A673 (cell line): Measurements from ENCODE around the gene ADGRD1. TPM values are rescaled to one million over a fixed set of nuclear protein-coding genes. Genes with fewer than 3 reads are reported as not detected.

ENCODE experiments used
- BruUV-seq: library from RNA; stranded (reverse); fragments of 400-500 nt; replicated peaks from 2 replicates; lab custom pipeline; 2021; lab: Mats Ljungman, UMichigan
- CTCF ChIA-PET: fragments of 300-600 bp; sonication (Branson Sonifier 250); formaldehyde crosslinking; loops from one replicate; lab custom pipeline; 2022; ENCODE audit warnings: antibody characterized with exemption; lab: Charles Lee
- POLR2A ChIA-PET: fragments of 300-600 bp; sonication (Branson Sonifier 250); formaldehyde crosslinking; loops from one replicate; lab custom pipeline; 2022; ENCODE audit warnings: antibody characterized with exemption; ENCODE audit not compliant: low non-redundant PET; lab: Charles Lee
- DNase-seq: peaks from one replicate; pipeline ENCODE4 v3.0.0-alpha.2; 2015; ENCODE audit warnings: low spot score
- H3K27ac ChIP-seq: fragments of 200-600 bp; sonication (generic); 2 replicates; pipeline ENCODE4 v1.5.1; 2016; ENCODE audit warnings: mixed run types, low read depth, mild to moderate bottlenecking, mixed read lengths, antibody characterized with exemption, low read length; ENCODE audit not compliant: poor library complexity, severe bottlenecking
- H3K27me3 ChIP-seq: fragments of 200-600 bp; sonication (generic); replicated peaks from 2 replicates; pipeline ENCODE4 v1.6.1; 2017; ENCODE audit warnings: mixed run types, low read depth, mild to moderate bottlenecking, mixed read lengths, antibody characterized with exemption, low read length; ENCODE audit not compliant: insufficient read depth, poor library complexity
- H3K36me3 ChIP-seq: fragments of 200-600 bp; sonication (generic); 2 replicates; pipeline ENCODE4 v1.6.1; 2016; ENCODE audit warnings: mixed run types, mild to moderate bottlenecking, mixed read lengths, antibody characterized with exemption, low read length; ENCODE audit not compliant: insufficient read depth, poor library complexity, severe bottlenecking
- H3K4me1 ChIP-seq: fragments of 200-600 bp; sonication (generic); 2 replicates; pipeline ENCODE4 v1.6.1; 2017; ENCODE audit warnings: mixed run types, mild to moderate bottlenecking, mixed read lengths, antibody characterized with exemption, low read length; ENCODE audit not compliant: insufficient read depth, poor library complexity, severe bottlenecking
- H3K4me3 ChIP-seq: fragments of 200-600 bp; sonication (generic); 2 replicates; pipeline ENCODE4 v1.5.1; 2016; ENCODE audit warnings: low read depth, mixed run types, mild to moderate bottlenecking, mixed read lengths, low read length; ENCODE audit not compliant: poor library complexity, severe bottlenecking
- H3K9me3 ChIP-seq: fragments of 200-600 bp; sonication (generic); 2 replicates; pipeline ENCODE4 v1.6.1; 2016; ENCODE audit warnings: mixed run types, low read depth, mild to moderate bottlenecking, mixed read lengths, antibody characterized with exemption, low read length; ENCODE audit not compliant: poor library complexity, severe bottlenecking
- EZH2 ChIP-seq: fragments of 200-600 bp; sonication (generic); IDR thresholded peaks from 2 replicates; pipeline ENCODE4 v1.6.1; 2017; ENCODE audit warnings: borderline replicate concordance, low read depth, mild to moderate bottlenecking, mixed read lengths, antibody characterized with exemption, low read length; ENCODE audit not compliant: poor library complexity, severe bottlenecking
- intact Hi-C: fragments of 100-400 bp; cut with micrococcal nuclease; formaldehyde crosslinking; loops from one replicate; pipeline ENCODE4 v1.10.0; 2022; ENCODE audit not compliant: unreplicated experiment
- total RNA-seq: library from RNA; stranded (reverse); gene quantifications from 2 replicates; pipeline ENCODE4 v1.2.3, GENCODE V29; 2021
- TF ChIP-seq, protein P1 (sequence below): fragments of 300-800, 200-600 bp; sonication (generic); conservative IDR thresholded peaks from 2 replicates; pipeline ENCODE4 v1.5.1; 2017; ENCODE audit warnings: low read depth, mild to moderate bottlenecking, antibody characterized with exemption, low read length, moderate library complexity, mixed read lengths

ADGRD1 gene
- total RNA-seq, 1 experiment from 2014 or later: not detected

DNA sequence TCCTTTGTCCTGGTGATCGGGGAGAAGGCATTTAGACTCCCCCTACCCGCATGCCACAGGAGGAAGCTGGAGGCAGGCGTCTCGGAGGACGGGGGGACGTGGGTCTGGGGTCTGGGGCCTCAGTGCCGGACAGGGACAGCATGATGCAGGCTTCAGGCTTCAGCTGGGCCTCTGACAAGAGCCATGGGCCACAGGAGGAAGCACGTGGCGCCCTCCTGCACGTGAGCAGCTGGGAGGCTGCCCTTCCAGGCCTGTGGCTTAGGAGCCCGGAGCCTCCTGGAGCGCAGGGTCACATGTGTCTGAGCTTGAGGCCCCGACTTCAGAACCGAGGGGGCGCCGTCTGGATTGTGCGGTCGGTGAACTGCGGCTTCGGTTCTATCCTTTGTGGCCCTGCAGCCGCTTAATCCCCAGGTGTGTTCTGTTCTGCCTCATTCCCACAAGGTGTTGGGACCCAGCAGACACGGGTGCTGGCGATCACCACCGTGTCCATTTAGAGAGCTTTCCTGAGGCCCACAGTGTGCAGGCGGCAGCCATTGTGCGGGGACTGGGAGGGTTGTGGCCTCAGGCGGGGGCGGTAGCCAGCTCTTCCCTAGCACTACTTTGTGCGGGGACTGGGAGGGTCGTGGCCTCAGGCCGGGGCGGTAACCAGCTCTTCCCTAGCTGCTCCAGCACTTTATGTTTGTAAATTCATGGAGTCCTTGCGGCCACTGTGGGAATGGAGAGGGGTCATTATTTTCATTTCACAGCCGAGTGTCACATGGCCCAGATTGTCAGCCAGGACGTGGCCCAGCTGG lies 150.2 kb downstream of the ADGRD1 start:
- TF ChIP-seq, protein P1, sequence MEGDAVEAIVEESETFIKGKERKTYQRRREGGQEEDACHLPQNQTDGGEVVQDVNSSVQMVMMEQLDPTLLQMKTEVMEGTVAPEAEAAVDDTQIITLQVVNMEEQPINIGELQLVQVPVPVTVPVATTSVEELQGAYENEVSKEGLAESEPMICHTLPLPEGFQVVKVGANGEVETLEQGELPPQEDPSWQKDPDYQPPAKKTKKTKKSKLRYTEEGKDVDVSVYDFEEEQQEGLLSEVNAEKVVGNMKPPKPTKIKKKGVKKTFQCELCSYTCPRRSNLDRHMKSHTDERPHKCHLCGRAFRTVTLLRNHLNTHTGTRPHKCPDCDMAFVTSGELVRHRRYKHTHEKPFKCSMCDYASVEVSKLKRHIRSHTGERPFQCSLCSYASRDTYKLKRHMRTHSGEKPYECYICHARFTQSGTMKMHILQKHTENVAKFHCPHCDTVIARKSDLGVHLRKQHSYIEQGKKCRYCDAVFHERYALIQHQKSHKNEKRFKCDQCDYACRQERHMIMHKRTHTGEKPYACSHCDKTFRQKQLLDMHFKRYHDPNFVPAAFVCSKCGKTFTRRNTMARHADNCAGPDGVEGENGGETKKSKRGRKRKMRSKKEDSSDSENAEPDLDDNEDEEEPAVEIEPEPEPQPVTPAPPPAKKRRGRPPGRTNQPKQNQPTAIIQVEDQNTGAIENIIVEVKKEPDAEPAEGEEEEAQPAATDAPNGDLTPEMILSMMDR: no peak
- TF ChIP-seq EZH2: no peak
- Histone ChIP-seq H3K36me3 (no peaks in the 10 kb centered on the region), H3K27ac (no peak overlapping the region), H3K27me3 (no peaks in the 10 kb centered on the region), H3K4me3 (no peak overlapping the region), H3K9me3 (no peaks in the 10 kb centered on the region), H3K4me1 (no peaks in the 10 kb centered on the region)
- CTCF ChIA-PET: interaction anchor here (1.1 to 1.6 kb wide), 3 partner anchors 9 to 351 kb away, joined by 3 to 6 read pairs (median 4); no protein-coding TSS in a partner anchor
- BruUV-seq: no TSS peak
- POLR2A ChIA-PET: no interaction called here
- intact Hi-C loops: loop anchor here (10.0 kb wide), 2 partner anchors 471 to 731 kb away; no protein-coding TSS in a partner anchor
- no peak for DNase-seq

DNA sequence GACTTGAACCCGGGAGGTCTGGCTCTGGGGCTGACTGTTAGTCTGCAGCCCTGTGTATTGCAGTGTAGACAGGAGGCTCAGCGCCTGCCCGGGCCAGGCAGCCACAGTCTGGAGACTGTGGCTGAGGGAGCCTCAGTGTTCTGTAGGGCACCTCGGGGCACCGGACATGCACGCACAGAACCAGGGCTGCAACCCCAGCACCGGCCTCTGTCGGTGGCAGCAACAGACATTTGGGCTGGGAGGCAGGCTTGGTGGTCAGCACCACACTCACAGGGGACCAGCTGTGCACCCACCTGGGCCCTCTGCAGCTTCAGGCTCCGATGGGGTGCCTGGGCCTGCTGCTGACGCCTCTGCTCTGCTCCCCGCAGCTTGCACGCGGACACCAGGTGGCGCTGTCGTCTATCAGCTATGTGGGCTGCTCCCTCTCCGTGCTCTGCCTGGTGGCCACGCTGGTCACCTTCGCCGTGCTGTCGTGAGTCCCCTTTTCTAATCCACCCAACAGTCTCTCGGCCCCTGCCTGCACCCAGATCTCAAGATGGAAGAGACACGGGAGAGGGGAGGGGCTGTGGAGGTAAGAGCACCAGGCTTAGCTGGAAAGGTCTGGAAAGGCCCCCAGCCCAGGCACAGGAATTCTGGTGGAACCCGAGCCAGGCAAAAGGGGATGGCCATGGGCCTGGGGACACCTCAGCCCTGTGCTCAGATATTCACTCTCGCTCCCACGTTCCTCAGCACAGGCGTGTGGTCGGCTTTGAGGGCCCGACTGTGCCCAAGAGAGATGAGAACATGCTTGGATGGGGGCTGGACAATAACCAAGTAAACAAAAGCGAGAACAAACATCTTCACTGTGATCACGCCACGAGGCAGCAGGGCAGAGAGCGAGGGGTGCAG lies 151.0 kb downstream of the ADGRD1 start:
- TF ChIP-seq, protein P1: peak; percentile 95
- TF ChIP-seq EZH2: no peak
- Histone ChIP-seq H3K27ac (no peak overlapping the region), H3K9me3 (no peaks in the 10 kb centered on the region), H3K4me1 (no peaks in the 10 kb centered on the region), H3K36me3 (no peaks in the 10 kb centered on the region), H3K27me3 (no peaks in the 10 kb centered on the region), H3K4me3 (no peak overlapping the region)
- DNase-seq: peak; percentile 83
- no TSS peak for BruUV-seq
- CTCF ChIA-PET: interaction anchor here (1.1 to 1.6 kb wide), 3 partner anchors 8 to 350 kb away, joined by 3 to 6 read pairs (median 4); no protein-coding TSS in a partner anchor
- intact Hi-C loops: loop anchor here (10.0 kb wide), 2 partner anchors 470 to 730 kb away; no protein-coding TSS in a partner anchor
- POLR2A ChIA-PET: no interaction called here

DNA sequence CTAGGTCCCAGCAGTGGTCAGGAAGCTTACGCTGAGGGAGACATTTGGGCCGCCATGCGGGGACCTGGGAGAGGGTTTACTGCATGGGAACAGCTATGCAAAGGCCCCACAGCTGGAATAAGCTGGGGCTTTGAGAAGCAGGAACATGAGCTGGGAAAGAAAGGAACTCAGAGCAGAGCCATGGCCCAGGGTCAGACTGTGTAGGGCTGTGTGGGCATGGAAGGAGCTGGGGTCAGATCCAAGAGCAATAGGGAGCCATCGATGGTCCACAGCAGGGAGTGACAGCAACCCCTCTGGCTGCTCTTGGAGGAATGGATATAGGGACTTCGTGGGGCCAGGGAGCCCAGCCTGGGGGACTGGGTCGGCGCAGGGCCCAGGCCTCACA lies 151.6 kb downstream of the ADGRD1 start:
- Histone ChIP-seq H3K36me3 (no peaks in the 10 kb centered on the region), H3K4me1 (no peaks in the 10 kb centered on the region), H3K27ac (no peak overlapping the region), H3K4me3 (no peak overlapping the region), H3K9me3 (no peaks in the 10 kb centered on the region), H3K27me3 (no peaks in the 10 kb centered on the region)
- intact Hi-C loops: loop anchor here (10.0 kb wide), 2 partner anchors 469 to 729 kb away; no protein-coding TSS in a partner anchor
- CTCF ChIA-PET: interaction anchor here (1.1 to 1.9 kb wide), 3 partner anchors 8 to 349 kb away, joined by 4 to 6 read pairs (median 6); no protein-coding TSS in a partner anchor
- no TSS peak for BruUV-seq
- POLR2A ChIA-PET: no interaction called here
- TF ChIP-seq EZH2: no peak
- TF ChIP-seq, protein P1: no peak
- DNase-seq: no peak
